Central memory CD4-positive, alpha-beta T cell (primary cell): ENCODE results near the gene ACHE.

Experiments
- DNase-seq: peaks from one replicate; pipeline ENCODE4 v3.0.0; 2022

ACHE gene

GRCh38 chr7:100884736-100885439, 10.8 kb downstream of the ACHE start:
- DNase-seq: peak; percentile 63

DNA sequence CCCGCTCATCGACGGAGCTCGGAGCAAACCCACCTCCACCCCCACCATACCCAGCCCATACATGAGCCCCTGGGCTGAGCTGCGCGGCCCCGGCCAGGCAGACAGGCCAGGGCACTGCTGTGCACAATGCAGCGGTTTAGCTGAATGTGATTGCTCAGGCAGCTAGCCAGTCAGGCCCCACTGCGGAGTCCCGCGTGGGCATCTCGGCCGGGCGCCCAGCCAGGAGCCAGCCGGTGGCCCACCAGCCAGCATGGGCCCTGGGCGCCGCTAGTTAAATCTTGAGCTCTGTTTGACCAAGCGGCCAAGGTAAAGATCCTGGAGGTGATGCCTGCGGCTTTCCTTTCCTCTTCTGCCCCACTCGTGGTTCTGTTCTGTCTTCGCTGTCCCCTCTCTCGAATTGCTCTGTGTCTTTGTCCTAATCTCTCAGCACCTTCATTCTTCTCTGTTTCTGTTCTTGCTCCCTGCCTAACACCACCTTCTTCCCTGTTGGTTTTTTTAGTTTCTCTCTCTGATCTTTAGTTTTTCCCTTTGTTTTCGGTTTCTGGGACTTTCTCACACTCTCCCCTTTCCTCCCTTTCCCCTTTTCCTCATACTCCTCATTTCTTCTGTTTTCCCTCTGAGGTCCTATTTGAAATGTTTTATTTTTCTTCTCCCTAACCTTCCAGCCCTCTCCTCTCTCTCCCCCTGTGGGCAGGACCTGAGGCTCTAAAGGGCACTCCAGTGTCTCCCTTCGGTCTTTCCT, 12.7 kb downstream of the ACHE start:
- no peak for DNase-seq

DNA sequence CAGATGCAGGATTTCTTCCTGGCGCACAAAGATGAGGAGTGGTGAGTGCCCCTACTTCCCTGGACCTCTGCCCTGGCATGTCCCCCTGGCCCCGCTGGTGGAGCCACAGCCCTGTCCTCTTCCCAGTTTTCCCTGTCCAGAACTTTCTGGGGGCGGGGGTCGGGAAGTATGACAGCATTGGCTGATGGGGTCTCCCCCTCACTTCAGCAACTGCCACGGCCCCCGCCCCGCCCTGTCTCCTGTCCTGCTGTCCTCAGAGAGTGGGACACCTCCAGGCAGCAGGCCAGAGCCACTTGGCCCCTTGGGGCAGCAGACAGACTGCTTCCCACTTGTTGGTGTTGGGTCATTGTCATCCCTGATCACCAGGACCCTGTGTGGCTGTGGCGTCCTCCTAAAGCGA, 13.5 kb downstream of the ACHE start:
- DNase-seq: no peak

DNA sequence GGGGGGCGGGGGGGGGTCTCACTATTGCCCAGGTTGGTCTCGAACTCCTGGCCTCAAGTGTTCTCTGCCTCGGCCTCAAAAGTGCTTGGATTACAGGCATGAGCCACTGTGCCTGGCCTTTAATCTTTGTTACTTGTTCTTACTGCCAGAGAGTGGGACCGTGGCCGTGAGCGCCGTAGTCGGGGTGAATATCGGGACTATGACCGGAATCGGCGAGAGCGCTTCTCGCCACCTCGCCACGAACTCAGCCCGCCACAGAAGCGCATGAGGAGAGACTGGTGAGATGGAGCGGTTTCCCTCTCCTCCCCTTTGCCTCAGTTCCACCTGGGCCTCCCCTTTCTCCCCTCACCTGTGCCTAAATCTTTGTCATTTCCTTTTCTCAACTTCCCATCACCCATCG, 14.6 kb downstream of the ACHE start:
- DNase-seq: no peak

DNA sequence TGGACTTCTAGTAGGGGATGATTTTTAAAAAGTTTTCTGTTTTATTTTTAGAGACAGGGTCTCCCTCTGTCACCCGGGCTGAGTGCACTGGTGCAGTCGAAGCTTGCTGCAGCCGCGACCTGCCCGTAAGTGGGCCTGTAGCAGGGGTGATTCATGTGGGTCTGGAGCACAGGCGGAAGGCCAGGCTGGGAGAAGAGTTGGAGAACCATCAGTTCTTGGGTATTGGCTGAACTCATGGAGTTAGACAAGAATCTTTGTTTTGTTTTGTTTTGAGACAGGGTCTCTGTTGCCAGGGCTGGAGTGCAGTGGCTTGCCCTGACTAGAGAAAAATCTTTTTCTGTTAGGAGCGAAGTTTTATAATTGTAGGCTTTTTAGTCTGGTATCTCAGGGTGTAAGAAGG, 15.0 kb downstream of the ACHE start:
- no peak for DNase-seq

DNA sequence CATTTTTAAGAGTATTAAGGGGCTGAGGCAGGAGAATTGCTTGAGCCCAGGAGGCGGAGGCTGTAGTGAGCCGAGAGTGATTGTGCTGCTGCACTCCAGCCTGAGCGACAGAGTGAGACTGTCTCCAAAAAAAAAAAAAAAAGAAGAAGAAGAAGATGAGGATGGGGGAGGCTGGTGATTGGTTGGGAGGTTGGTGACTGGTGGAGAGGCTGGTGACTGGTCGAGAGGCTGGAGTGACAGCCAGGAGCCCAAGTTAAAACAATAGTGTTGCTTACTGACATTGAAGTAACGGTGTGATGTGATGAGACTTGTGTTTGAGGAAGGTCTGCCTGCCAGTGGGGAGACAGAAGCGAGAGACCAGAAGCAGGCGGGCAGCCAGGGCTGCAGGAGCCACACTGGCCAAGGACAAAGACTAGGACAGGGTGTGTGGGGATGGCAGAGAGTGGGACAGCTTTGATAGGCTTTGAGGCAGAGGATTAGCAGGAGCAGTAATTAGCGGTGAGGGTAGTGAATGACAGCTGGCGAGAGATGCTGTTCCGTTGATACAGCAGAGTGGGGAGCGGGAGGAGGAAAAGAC, 15.9 kb downstream of the ACHE start:
- no peak for DNase-seq

DNA sequence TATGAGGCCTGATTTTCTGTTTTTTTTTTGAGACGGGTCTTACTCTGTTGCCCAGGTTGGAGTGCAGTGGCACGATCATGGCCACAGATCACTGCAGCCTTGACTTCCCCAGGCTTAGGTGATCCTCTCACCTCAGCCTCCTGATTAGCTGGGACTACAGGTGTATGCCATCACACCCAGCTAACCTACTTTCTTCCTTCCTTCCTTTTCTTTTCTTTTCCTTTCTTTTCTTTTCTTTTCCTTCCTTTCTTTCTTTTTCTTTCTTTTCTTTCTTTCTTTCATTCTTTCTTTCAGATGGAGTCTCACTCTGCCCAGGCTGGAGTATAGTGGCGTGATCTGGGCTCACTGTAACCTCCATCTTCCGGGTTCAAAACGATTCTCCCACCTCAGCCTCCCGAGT, 17.0 kb downstream of the ACHE start:
- DNase-seq: no peak

GRCh38 chr7:100878013-100878412, 17.7 kb downstream of the ACHE start:
- no peak for DNase-seq

- peak; percentile 26 for DNase-seq
Measured at GRCh38 chr7:100875356-100875751, 20.3 kb downstream of the ACHE start.

GRCh38 chr7:100874577-100875355, 20.9 kb downstream of the ACHE start, which contains the start of gene SRRT:
Gene SRRT (plus strand): TSS chr7:100875103. CDS start chr7:100875591, 488 bp downstream.
- DNase-seq: peak; percentile 98

DNA sequence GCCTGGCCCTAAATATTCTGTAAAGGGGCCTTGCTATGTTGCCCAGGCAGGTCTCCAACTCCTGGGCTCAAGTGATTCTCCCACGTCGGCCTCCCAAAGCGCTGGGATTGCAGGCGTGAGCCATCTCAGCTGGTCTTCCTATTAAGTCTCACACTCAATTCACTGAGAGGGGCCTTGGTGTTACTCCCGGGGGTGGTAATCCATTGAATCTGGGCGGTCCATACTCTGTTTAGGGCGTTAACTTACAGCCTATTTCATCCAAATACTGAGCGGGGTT, 21.4 kb downstream of the ACHE start:
- DNase-seq: no peak

DNA sequence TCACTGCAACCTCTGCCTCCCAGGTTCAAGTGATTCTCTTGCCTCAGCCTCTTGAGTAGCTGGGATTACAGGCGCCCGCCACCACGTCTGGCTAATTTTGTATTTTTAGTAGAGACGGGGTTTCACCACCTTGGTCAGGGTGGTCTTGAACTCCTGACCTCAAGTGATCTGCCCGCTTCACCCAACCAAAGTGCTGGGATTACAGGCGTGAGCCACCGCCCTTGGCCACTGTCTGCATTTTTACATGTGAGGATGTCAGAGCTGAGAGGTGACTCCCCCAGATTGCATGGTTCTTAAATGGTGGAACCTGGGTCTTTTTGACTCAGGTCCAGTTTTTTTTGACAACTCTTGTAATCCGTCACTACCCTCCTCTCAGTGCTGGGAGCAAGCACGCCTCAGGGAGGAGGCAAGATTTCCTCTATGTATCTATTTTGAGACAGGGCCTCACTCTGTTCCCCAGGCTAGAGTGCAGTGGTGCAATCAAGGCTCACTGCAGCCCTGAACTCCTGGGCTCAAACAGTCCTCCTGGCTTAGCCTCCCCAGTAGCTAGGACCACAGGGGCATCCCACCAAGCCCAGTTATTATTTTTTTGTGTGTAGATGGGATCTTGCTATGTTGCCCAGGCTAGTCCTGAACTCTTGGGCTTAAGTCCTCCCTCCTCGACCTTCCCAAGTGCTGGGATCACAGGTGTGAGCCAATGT, 21.9 kb downstream of the ACHE start:
- DNase-seq: no peak

GRCh38 chr7:100867776-100868485, 27.8 kb downstream of the ACHE start:
- no peak for DNase-seq

DNA sequence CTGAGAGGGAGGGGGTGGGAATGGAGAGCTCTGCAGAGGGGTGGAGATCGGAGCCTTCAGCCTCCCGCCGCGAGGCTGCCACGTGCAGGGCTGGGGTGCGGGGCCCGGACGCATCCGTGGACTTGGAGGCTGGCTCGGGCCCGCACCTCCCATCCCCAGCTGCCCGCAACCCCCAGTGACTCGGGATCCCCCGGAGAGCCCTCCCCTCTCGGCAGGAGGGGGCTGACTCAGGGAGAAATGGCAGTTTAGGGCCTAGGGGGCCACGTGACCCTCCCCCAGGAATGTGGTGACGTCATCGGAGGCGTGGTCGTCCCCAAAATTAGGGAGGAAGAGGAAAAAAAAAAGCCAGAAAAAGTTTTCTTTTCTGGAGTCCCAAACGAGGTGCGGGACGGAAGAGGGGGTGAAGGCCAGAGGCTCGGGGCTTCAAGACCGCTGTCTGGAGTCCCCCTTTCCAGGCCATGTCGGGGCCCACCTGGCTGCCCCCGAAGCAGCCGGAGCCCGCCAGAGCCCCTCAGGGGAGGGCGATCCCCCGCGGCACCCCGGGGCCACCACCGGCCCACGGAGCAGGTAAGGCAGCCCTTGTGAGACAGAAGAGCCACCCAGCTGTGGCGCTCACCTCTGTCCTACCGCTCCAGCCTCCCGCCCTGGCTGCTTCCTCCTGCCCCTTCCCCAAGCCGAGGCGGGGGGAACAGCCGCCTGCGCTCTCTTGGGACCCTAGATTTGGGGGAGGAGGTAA, 28.5 kb downstream of the ACHE start, which contains the start of gene TRIP6:
Gene TRIP6 (plus strand): TSS at position 348 of the 736 bp plus-strand sequence. CDS start 111 bp downstream, at position 459.
- DNase-seq: peak; percentile 32

DNA sequence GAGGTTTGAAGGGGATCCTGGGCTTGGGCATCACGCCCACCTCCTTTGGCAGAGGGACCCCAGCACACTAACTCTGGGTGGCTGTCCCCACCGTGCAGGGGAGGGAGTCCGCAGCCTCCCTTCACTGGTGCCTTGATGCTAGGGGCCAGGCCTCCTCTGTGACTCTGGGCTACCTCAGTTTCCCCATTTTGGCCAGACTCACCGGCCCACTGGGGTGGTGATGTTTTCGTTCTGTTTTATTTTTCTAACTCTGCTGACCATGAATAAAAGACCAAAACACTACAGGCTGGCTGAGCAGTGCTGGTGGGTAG, 29.0 kb downstream of the ACHE start:
- no peak for DNase-seq

- DNase-seq: no peak
Measured at GRCh38 chr7:100865938-100866728, 29.6 kb downstream of the ACHE start.

DNA sequence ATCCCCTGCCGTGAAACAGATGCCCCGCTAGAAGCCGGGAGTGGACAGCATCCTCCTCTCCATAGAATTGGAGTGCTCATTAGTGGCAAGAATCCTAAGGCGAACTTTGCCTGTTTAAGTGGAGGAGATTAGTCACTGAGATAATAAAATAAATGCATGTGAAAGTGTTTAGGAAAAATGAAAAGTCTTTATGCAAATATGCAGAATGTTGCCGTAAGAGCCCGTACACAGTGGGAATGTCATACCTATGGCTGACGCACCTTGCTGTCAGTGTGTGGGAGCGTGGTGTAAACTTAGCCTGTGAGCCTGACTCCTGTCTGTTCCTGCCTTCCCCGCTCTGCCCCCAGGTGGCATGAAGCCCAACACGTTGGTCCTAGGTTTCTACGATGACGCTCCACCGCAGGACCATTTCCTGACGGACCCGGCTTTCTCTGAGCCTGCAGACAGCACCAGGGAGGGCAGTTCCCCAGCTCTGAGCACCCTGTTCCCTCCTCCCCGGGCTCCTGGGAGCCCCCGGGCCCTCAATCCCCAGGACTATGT, 30.2 kb downstream of the ACHE start:
- no peak for DNase-seq

DNA sequence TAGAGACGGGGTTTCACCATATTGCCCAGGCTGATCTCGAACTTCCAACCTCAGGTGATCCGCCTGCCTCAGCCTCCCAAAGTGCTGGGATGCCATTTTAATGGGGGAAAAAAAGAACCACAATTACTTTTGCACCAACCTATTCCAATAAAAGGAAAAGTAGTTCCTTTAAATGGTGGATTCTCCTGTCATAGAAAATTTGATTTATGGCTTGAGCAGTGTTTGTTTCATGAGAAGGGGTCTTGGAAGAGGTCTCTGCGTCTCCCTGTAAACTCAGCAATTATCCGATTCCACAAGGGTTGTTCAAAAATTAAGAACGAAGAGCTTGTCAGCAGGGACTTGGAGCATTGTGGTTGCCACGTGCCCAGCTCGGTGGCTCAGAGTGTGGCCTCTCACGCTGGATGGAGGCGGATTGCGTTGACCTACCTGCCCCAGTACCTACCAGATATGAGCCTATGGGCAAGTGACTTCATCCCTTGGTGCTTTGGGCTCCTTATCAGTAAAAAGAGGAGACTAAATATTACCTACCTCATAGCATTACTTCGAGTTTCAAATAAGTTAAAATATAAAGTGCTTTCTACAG, 31.3 kb downstream of the ACHE start:
- no peak for DNase-seq

DNA sequence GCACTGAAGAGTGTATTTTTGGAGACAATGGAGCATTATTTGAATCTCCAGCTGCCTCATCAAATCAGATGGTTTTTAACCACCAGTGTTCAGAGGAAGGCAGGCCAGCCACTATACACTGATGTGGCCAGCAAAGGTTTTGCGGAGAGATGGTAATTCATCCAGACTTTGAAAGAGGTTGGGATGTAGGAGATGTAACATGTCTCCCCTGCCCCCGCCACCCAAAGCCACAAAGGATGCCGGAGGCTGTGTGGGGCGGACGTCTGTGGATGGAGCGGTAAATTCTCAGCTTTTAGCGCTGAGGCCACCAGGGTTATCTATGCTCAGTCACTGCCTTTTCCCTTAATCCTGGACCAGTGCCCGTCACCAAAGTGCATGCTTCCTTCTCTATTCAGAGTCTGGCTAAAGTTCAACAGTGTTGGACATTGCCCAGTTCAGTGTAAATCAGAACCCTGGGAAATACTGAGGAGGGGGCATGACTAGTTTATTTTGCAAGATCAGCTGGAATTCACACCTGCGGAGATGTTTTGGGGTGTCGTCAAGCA, 32.2 kb downstream of the ACHE start:
- no peak for DNase-seq

DNA sequence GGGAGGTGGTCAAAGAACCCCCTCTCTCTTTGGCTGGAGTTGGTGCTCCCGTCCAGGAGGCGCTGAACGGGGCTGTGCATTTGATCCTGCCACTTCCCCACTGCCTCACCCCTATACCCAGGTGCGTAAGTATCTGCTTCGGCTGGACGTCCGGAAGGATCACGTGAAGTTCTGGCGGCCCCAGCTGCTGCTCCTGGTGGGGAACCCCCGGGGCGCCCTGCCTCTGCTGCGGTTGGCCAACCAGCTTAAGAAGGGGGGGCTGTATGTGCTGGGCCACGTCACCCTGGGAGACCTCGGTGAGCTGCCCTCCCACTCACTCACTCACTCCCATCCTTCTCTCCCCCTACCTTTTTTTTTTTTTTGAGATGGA, 34.1 kb downstream of the ACHE start:
- DNase-seq: no peak
